Thymus (tissue), 11 donors: Measurements from ENCODE around the gene PLEKHA5. TPM values are rescaled to one million over a fixed set of nuclear protein-coding genes. Genes with fewer than 3 reads are reported as not detected.
"Not testable (repeated sequence)": the region's sequence is repeated elsewhere in the genome, so short reads cannot be mapped to it uniquely, and the experiment has no call there.

Experiments
- DNase-seq, 9 donors: peaks; one replicate each; pipeline ENCODE4 v3.0.0-alpha.2; 2013; ENCODE audit warnings: low spot score in 9 of 9, low read depth in 6 of 9, missing footprints in 1 of 9
- H3K27ac ChIP-seq, 2 donors: one replicate each; pipeline ENCODE4 v1.5.1; 2013; ENCODE audit warnings: control low read depth in 1 of 2, low read depth in 1 of 2, low read length in 1 of 2, mild to moderate bottlenecking in 1 of 2, moderate library complexity in 1 of 2
- H3K27me3 ChIP-seq, 2 donors: one replicate each; pipeline ENCODE4 v1.5.1; 2013; ENCODE audit warnings: low read length in 1 of 2; ENCODE audit not compliant: control insufficient read depth in 2 of 2, insufficient read depth in 1 of 2
- H3K36me3 ChIP-seq, 2 donors: one replicate each; pipeline ENCODE4 v1.5.1; 2013; ENCODE audit warnings: low read length in 1 of 2, mild to moderate bottlenecking in 1 of 2, moderate library complexity in 1 of 2; ENCODE audit not compliant: control insufficient read depth in 2 of 2, insufficient read depth in 2 of 2
- H3K4me1 ChIP-seq, 2 donors: one replicate each; pipeline ENCODE4 v1.5.1; 2013; ENCODE audit warnings: low read length in 2 of 2; ENCODE audit not compliant: control insufficient read depth in 2 of 2, insufficient read depth in 2 of 2
- H3K4me3 ChIP-seq, 2 donors: one replicate each; pipeline ENCODE4 v1.5.1; 2013; ENCODE audit warnings: low read length in 2 of 2, control low read depth in 1 of 2, mild to moderate bottlenecking in 1 of 2
- H3K9me3 ChIP-seq, 2 donors: one replicate each; pipeline ENCODE4 v1.5.1; 2013; ENCODE audit warnings: low read length in 1 of 2, mild to moderate bottlenecking in 1 of 2; ENCODE audit not compliant: control insufficient read depth in 2 of 2, insufficient read depth in 1 of 2
- WGBS: extraction: QIAGEN DNeasy Blood & Tissue Kit; methylation state at CpG from one replicate; pipeline ENCODE4 v1.1.7; 2013; 5-methylcytosine and 5-hydroxymethylcytosine counted together
- polyA plus RNA-seq: library from polyadenylated mRNA; stranded (reverse); fragments of 200-250 nt; gene quantifications from one replicate; pipeline ENCODE4 v1.2.3, GENCODE V29; 2013
- total RNA-seq: library from RNA; stranded (reverse); fragments of 120-200 nt; gene quantifications from one replicate; pipeline ENCODE4 v1.2.4, GENCODE V29; 2013
- donor health status: healthy.

The PLEKHA5 gene
- total and polyA plus RNA-seq, 2 donors: 12.2 to 18.0 TPM

DNA sequence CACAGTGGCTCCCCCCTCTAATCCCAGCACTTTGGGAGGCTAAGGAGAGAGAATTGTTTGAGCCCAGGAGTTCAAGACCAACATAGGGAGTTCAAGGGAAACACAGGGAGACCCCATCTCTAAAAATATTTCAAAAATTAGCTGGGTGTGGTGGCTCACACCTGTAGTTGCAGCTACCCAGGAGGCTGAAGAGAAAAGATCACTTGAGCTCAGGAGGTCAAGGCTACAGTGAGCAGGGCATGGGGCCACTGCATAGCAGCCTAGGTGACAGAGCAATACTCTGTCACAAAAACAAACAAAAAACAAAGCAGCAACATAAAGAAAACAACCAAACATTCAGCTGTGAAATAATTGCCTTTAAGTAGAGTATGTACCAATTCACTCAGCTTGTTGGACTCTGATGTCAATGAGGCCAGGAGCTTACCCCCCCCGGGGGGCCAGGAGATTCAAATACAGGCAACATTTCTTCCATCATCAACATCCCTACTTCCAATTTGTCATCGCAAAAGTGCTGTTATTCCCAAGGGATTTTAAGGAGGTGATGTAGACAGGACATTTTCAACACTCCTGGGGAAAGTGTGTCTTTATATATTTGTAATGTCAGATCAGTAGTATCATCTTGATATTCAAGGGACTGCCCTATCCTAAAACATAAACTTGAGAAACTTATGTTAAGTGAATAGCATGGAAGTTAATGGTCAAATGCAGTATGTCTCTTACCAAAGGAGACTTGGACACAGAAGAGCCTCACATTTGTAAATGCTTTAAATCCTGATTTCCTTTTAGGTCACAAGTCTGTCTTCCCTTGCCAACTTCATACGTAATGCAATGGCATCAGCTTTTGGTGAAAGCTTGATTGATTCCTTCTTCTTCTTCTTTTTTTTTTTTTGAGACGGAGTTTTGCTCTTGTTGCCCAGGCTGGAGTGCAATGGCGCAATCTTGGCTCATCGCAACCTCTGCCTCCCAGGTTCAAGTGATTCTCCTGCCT lies 269.1 kb downstream of the PLEKHA5 start:
- peaks cover 0 to under 1% of the 10 kb centered on the region in 2 donors for H3K4me1 ChIP-seq
- DNase-seq: no peak

DNA sequence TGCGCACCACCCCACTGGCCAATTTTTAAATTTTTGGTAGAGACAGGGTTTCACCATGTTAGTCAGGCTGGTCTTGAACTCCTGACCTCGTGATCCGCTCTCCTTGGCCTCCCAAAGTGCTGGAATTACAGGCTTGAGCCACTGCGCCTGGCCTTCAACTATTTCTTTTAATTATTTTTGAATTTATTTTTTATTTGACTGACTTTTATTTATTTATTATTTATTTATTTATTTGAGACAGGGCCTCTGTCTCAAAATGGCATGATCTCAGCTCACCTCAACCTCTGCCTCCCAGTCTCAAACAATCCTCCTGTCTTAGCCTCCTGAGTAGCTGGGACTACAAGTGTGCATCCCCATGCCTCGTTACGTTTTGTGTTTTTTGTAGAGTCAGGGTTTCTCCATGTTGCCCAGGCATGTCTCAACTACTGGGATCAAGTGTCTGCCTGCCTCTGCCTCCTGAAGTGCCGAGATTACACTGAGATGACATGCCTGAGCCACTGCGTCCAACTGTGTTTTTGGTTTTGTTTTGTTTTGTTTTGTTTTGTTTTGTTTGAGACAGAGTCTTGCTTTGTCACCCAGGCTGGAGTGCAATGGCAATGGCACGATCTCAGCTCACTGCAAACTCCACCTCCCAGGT lies 271.2 kb downstream of the PLEKHA5 start:
- WGBS: 96% methylated on average over 9 of the region's 9 CpGs
- not testable (repeated sequence) for H3K36me3 ChIP-seq, H3K27ac ChIP-seq, DNase-seq, H3K9me3 ChIP-seq, H3K27me3 ChIP-seq, H3K4me3 ChIP-seq
- peaks cover 0 to 15% of the 10 kb centered on the region in 2 donors for H3K4me1 ChIP-seq

More for the DNA sequence above, 269.1 kb downstream of the PLEKHA5 start:
- no peak overlapping the region for H3K27ac ChIP-seq
- no peaks in the 10 kb centered on the region for H3K9me3 ChIP-seq
- H3K36me3 ChIP-seq: no peaks in the 10 kb centered on the region
- H3K27me3 ChIP-seq: no peaks in the 10 kb centered on the region
- whole genome bisulfite sequencing: 98% methylated on average over 6 of the region's 6 CpGs
- no peak overlapping the region for H3K4me3 ChIP-seq

DNA sequence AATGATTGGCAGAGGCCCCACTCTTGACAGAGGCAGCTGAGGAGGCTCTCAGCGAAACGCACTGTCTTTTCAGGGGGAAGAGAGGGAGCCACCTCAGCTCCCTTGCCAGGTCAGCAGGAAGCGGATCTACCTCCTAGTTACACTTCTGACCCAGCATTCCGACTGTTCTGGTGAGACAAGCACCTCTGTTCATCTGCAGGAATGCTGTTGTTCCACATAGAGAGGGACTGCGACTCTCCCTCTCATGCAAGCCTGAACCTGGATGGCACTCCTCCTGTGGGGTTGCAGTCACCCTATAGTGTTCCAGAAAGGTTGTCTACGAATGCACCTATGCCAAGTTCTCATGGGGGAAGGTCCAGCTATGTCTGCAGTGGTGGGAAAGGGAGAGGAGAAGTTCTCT lies 272.7 kb downstream of the PLEKHA5 start:
- H3K36me3 ChIP-seq: no peaks in the 10 kb centered on the region
- no peaks in the 10 kb centered on the region for H3K27me3 ChIP-seq
- peaks cover 0 to 3% of the 10 kb centered on the region in 2 donors for H3K9me3 ChIP-seq
- no peak for DNase-seq
- WGBS: 93% methylated on average over 6 of the region's 6 CpGs
- peaks cover 0 to 15% of the 10 kb centered on the region in 2 donors for H3K4me1 ChIP-seq
- no peak overlapping the region for H3K27ac ChIP-seq
- no peak overlapping the region for H3K4me3 ChIP-seq

DNA sequence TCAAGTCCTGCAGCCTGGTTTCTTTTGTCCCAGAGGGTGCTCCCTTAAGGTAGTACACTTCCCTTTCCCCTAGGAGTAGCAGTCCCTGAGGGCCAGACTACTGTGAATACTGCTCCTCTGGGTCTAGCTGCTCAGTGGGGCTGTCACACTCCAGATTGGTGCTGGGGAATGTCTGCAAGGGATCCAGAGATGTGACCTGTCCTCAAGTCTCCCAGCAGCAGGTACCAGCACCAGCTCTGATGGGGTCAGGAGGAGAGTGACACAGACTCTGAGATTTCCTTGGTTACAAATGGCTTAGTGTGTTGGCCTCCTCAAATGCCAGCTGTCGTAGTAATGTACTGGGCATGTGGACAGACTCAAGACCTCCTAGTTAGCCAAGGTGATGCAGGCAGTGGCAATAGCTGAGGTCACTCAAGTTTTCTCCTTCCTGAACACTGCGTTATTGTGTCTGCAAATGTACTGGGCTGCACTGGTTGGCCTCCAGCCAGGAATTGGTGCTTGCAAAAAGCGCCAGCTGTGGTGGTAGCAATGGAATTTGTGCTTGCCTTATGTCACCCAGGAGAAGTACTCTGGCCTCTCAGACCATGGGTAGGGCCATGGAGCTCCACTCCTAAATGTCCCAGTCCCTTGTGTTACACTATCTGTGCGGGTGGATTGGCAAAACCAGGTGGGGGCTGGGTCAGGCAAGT lies 273.4 kb downstream of the PLEKHA5 start:
- H3K27ac ChIP-seq: no peak overlapping the region
- H3K4me1 ChIP-seq: peaks cover 0 to 15% of the 10 kb centered on the region in 2 donors
- no peaks in the 10 kb centered on the region for H3K27me3 ChIP-seq
- no peak overlapping the region for H3K4me3 ChIP-seq
- H3K36me3 ChIP-seq: no peaks in the 10 kb centered on the region
- no peak for DNase-seq
- WGBS: 95% methylated on average over 4 of the region's 4 CpGs
- peaks cover 0 to 3% of the 10 kb centered on the region in 2 donors for H3K9me3 ChIP-seq

DNA sequence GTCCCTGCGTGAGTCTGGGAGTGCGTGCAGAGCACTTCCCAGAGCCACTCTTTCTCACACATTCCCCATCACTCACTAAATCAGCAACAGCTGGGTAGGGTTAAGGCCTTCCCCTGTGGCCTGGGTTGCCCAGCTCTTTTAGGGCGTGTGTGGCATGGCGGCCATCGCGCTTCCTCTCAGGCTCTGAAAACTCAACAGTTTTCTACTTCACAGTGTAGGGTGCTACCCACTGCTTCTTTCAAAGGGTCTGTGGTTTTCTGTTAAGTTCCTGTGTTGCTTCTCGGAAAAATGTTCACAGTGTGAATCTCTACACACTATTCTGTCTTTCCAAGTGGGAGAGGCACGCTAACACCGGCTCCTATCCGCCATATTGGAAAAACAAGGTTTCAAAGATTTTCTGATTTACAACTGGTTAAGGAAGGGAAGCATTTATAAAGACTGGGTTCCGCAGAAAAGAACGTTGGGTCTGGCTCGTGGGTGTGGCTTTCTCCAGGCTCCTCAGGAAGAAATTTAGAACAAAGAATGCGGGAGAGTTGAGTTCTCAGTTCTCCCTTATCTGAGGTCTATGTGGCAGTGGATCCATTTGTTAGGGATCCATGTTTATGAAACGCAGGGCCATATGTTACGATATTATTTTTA lies 274.8 kb downstream of the PLEKHA5 start:
- H3K27ac ChIP-seq: peak overlapping the region in 1 of 2 donors; percentile 6
- whole genome bisulfite sequencing: 72% methylated on average over 16 of the region's 16 CpGs

DNA sequence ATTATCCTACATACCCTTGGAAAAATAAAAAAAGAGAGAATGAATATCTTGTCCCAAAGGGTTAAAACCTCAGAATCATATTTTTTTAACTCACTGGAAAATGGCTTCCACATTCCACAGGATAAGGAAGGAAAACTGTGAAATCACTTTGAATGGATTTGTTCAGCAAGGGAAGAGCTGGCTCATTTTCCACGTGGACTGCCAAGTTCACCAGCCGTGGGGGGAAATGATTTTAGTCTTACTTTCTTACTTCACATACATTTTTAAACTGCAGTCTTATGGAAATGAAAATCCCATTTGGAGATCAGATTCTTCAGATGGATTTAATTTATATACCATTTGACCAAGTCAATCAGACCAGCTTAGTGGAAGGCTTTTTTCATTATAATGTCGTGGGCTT lies 279.8 kb downstream of the PLEKHA5 start:
- Histone ChIP-seq H3K4me1 (peaks cover 0 to 7% of the 10 kb centered on the region in 2 donors), H3K27ac (no peak overlapping the region), H3K27me3 (no peaks in the 10 kb centered on the region), H3K9me3 (peaks cover 0 to 3% of the 10 kb centered on the region in 2 donors), H3K4me3 (no peak overlapping the region), H3K36me3 (no peaks in the 10 kb centered on the region)
- no peak for DNase-seq
- 61% methylated on average over 3 of the region's 3 CpGs for WGBS

More for the DNA sequence above, 274.8 kb downstream of the PLEKHA5 start:
- peak in 5 of 9 donors; percentile 18 to 71 (median 23) for DNase-seq
- Histone ChIP-seq H3K4me3 (no peak overlapping the region), H3K9me3 (peaks cover 0 to 3% of the 10 kb centered on the region in 2 donors), H3K4me1 (peaks cover 0 to 15% of the 10 kb centered on the region in 2 donors), H3K27me3 (no peaks in the 10 kb centered on the region), H3K36me3 (no peaks in the 10 kb centered on the region)

DNA sequence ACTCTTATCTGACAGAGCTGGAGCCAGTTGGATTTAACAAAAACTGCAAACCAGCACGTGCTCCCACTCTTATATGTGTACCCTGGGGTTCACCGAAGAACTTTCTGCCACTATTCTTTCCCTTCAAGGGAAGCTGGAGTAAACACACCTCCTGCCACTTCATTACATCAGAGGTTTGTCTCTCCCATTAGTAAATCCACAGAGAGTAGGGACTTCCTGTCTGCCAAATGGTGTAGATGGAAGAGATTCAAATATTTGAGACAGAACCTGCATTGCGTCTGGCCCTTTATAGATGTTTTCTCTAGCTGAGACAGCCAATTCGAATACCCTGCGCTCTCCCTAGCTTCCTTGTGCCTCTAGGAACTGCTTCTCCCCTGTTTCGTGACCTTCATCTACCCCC lies 280.7 kb downstream of the PLEKHA5 start:
- Histone ChIP-seq H3K27me3 (no peaks in the 10 kb centered on the region), H3K36me3 (no peaks in the 10 kb centered on the region), H3K27ac (no peak overlapping the region), H3K4me3 (no peak overlapping the region), H3K4me1 (no peaks in the 10 kb centered on the region), H3K9me3 (peaks cover 0 to 3% of the 10 kb centered on the region in 2 donors)
- DNase-seq: no peak
- 91% methylated on average over 6 of the region's 6 CpGs for WGBS

DNA sequence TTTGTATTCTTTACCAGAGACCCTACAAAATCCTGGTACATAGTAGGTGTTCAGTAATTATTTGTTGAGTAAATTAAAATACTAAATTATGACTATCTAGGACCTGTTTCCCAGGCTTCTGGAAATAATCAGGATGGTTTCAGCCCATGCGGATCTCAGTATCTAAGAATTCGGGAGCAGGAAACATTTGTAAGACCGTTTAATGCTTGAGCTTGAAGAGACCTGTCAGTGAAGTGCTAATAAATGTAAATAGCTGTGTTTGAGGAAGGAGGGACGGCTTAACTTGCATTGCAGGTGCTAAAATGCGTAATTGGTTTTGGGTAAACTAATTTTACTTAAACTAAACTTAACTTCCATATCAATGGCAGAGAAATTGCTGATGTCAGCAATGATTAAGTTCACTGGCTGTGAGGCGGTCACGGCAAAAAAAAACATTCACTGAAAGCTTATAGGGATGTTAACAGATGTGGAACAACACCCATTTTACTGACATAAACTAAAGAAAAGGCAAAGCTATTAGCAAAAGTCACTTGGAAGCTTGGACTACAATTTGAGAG lies 281.2 kb downstream of the PLEKHA5 start:
- H3K4me3 ChIP-seq: no peak overlapping the region
- no peaks in the 10 kb centered on the region for H3K4me1 ChIP-seq
- H3K27me3 ChIP-seq: no peaks in the 10 kb centered on the region
- no peaks in the 10 kb centered on the region for H3K36me3 ChIP-seq
- H3K9me3 ChIP-seq: peaks cover 0 to under 1% of the 10 kb centered on the region in 2 donors
- no peak overlapping the region for H3K27ac ChIP-seq
- WGBS: 81% methylated on average over 7 of the region's 7 CpGs
- no peak for DNase-seq
